Smooth muscle cell (in vitro differentiated cells): ENCODE results near the gene VOPP1. TPM values are rescaled to one million over a fixed set of nuclear protein-coding genes. Genes with fewer than 3 reads are reported as not detected.

Source experiments
- DNase-seq: peaks from one replicate; lab custom pipeline; 2025; ENCODE audit not compliant: unreplicated experiment; lab: John Stamatoyannopoulos, UW
- H2AFZ ChIP-seq: fragments of 200-600 bp; sonication (generic); 2 replicates; pipeline ENCODE4 v1.6.0; 2016; ENCODE audit warnings: antibody characterized with exemption, low read depth, mild to moderate bottlenecking
- H3F3A ChIP-seq: fragments of 200-600 bp; sonication (generic); 2 replicates; pipeline ENCODE4 v1.6.0; 2017; ENCODE audit warnings: antibody characterized with exemption, low read depth
- H3K27ac ChIP-seq: fragments of 200-600 bp; sonication (generic); 2 replicates; pipeline ENCODE4 v1.5.1; 2016; ENCODE audit warnings: low read depth, mild to moderate bottlenecking
- H3K27me3 ChIP-seq: fragments of 200-600 bp; sonication (generic); 2 replicates; pipeline ENCODE4 v1.6.1; 2016; ENCODE audit warnings: low read depth, mild to moderate bottlenecking
- H3K36me3 ChIP-seq: fragments of 200-600 bp; sonication (generic); 2 replicates; pipeline ENCODE4 v1.5.1; 2016; ENCODE audit warnings: low read depth
- H3K4me1 ChIP-seq: fragments of 200-600 bp; sonication (generic); 2 replicates; pipeline ENCODE4 v1.5.1; 2016; ENCODE audit warnings: low read depth
- H3K4me2 ChIP-seq: fragments of 200-600 bp; sonication (generic); 2 replicates; pipeline ENCODE4 v1.6.0; 2016; ENCODE audit warnings: mild to moderate bottlenecking
- H3K4me3 ChIP-seq: fragments of 200-600 bp; sonication (generic); 2 replicates; pipeline ENCODE4 v1.5.1; 2016; ENCODE audit warnings: mild to moderate bottlenecking
- H3K79me2 ChIP-seq: fragments of 200-600 bp; sonication (generic); 2 replicates; pipeline ENCODE4 v1.6.0; 2016; ENCODE audit warnings: low read depth, mild to moderate bottlenecking
- H3K9ac ChIP-seq: fragments of 200-600 bp; sonication (generic); 2 replicates; pipeline ENCODE4 v1.6.0; 2016; ENCODE audit warnings: low read depth
- H3K9me3 ChIP-seq: fragments of 200-600 bp; sonication (generic); replicated peaks from 2 replicates; pipeline ENCODE4 v1.5.1; 2016; ENCODE audit warnings: low read depth
- H4K20me1 ChIP-seq: fragments of 200-600 bp; sonication (generic); 2 replicates; pipeline ENCODE4 v1.6.0; 2016; ENCODE audit warnings: low read depth
- CTCF ChIP-seq: fragments of 200-600 bp; sonication (generic); IDR thresholded peaks from 2 replicates; pipeline ENCODE4 v1.5.1; 2017; ENCODE audit warnings: borderline replicate concordance, mild to moderate bottlenecking, antibody characterized with exemption; ENCODE audit not compliant: insufficient read depth, poor library complexity, severe bottlenecking
- WGBS: methylation state at CpG from one replicate; pipeline ENCODE4 v1.1.7; 2016; ENCODE audit warnings: low lambda C conversion rate; 5-methylcytosine and 5-hydroxymethylcytosine counted together
- polyA plus RNA-seq: library from polyadenylated mRNA; unstranded; fragments of >200 nt; fragmentation: Nextera tagmentation; extraction: Ambion mirVana; gene quantifications from 2 replicates; pipeline ENCODE4 v1.2.1, GENCODE V29; 2016
- total RNA-seq: library from RNA; depleted of rRNA; stranded (reverse); fragments of >200 nt; gene quantifications from 2 replicates; pipeline ENCODE4 v1.2.3, GENCODE V29; 2014

The VOPP1 gene
- total and polyA plus RNA-seq, 2 experiments from 2014 or later, result 18.3 to 26.6 TPM

- no peak overlapping the region for H2AFZ ChIP-seq
- no peak for DNase-seq
- no peaks in the 10 kb centered on the region for H3K79me2 ChIP-seq
- no peaks in the 10 kb centered on the region for H3K4me1 ChIP-seq
- no peak for TF ChIP-seq CTCF
- H3K9me3 ChIP-seq, result no peaks in the 10 kb centered on the region
- no peak overlapping the region for H3K4me2 ChIP-seq
- H3K36me3 ChIP-seq, result no peaks in the 10 kb centered on the region
- H3K4me3 ChIP-seq, result no peak overlapping the region
- H3K27me3 ChIP-seq, result no peaks in the 10 kb centered on the region
- no peak overlapping the region for H3K9ac ChIP-seq
- peaks cover 5% of the 10 kb centered on the region for H4K20me1 ChIP-seq
- no peak overlapping the region for H3K27ac ChIP-seq
- 89% methylated on average over 5 of the region's 5 CpGs for WGBS
- no peaks in the 10 kb centered on the region for H3F3A ChIP-seq
Measured at GRCh38 chr7:55486192-55486590, 86.1 kb downstream of the VOPP1 start.

- H3K4me3 ChIP-seq, result no peak overlapping the region
- no peaks in the 10 kb centered on the region for H3K36me3 ChIP-seq
- no peak for TF ChIP-seq CTCF
- no peak overlapping the region for H3K9ac ChIP-seq
- H4K20me1 ChIP-seq, result peaks cover 5% of the 10 kb centered on the region
- H3K9me3 ChIP-seq, result no peaks in the 10 kb centered on the region
- H3K27me3 ChIP-seq, result no peaks in the 10 kb centered on the region
- WGBS, result 94% methylated on average over 28 of the region's 28 CpGs
- H3K4me2 ChIP-seq, result no peak overlapping the region
- H3K27ac ChIP-seq, result no peak overlapping the region
- H3K79me2 ChIP-seq, result no peaks in the 10 kb centered on the region
- no peak overlapping the region for H2AFZ ChIP-seq
- no peak for DNase-seq
- H3F3A ChIP-seq, result no peaks in the 10 kb centered on the region
- no peaks in the 10 kb centered on the region for H3K4me1 ChIP-seq
Measured at GRCh38 chr7:55485501-55486191, 86.7 kb downstream of the VOPP1 start.

GRCh38 chr7:55484834-55485233 is 87.5 kb downstream of the VOPP1 start:
- H3K36me3 ChIP-seq, result no peaks in the 10 kb centered on the region
- 62% methylated on average over 6 of the region's 6 CpGs for WGBS
- H4K20me1 ChIP-seq, result peaks cover 5% of the 10 kb centered on the region
- no peak for TF ChIP-seq CTCF
- no peak overlapping the region for H3K4me3 ChIP-seq
- H3K4me1 ChIP-seq, result no peaks in the 10 kb centered on the region
- no peak overlapping the region for H3K27ac ChIP-seq
- H3K79me2 ChIP-seq, result no peaks in the 10 kb centered on the region
- H3F3A ChIP-seq, result no peaks in the 10 kb centered on the region
- H3K9me3 ChIP-seq, result no peaks in the 10 kb centered on the region
- H3K27me3 ChIP-seq, result no peaks in the 10 kb centered on the region
- H2AFZ ChIP-seq, result no peak overlapping the region
- H3K9ac ChIP-seq, result no peak overlapping the region
- no peak overlapping the region for H3K4me2 ChIP-seq
- no peak for DNase-seq

- DNase-seq, result no peak
- Histone ChIP-seq H3K27ac (no peak overlapping the region), H3K79me2 (no peaks in the 10 kb centered on the region), H3K4me3 (no peak overlapping the region), H3K27me3 (no peaks in the 10 kb centered on the region), H3F3A (no peaks in the 10 kb centered on the region), H4K20me1 (peaks cover 5% of the 10 kb centered on the region), H2AFZ (no peak overlapping the region), H3K36me3 (no peaks in the 10 kb centered on the region), H3K9ac (no peak overlapping the region), H3K9me3 (no peaks in the 10 kb centered on the region), H3K4me2 (no peak overlapping the region), H3K4me1 (no peaks in the 10 kb centered on the region)
- TF ChIP-seq CTCF, result no peak
- 89% methylated on average over 5 of the region's 5 CpGs for WGBS
Measured at GRCh38 chr7:55484241-55484640, 88.1 kb downstream of the VOPP1 start.
